ENCODE data around the gene UBE3C.

The UBE3C gene

GRCh38 chr7:157111311-157111710 is 27.4 kb upstream of the UBE3C start:
- Histone ChIP-seq H3K27me3 (replicated peaks; ENCODE audit: insufficient read depth, low read length) (no peaks in the 10 kb centered on the region), H3K36me3 (replicated peaks; ENCODE audit: insufficient read depth, low read length) (no peaks in the 10 kb centered on the region), H3K9me3 (replicated peaks; ENCODE audit: insufficient read depth, low read length) (no peaks in the 10 kb centered on the region), H3K27ac (ENCODE audit: low read length) (no peak overlapping the region), H2AFZ (ENCODE audit: low read length) (no peak overlapping the region), H3K4me1 (ENCODE audit: low read length) (no peaks in the 10 kb centered on the region), H3K4me3 (ENCODE audit: low read length) (no peak overlapping the region), H4K20me1 (ENCODE audit: insufficient read depth, low read length) (no peaks in the 10 kb centered on the region), H3K9ac (ENCODE audit: low read length) (no peak overlapping the region), H3F3A (ENCODE audit: insufficient read depth, low read length) (no peaks in the 10 kb centered on the region), H3K9me2 (replicated peaks; ENCODE audit: insufficient read depth, low read length) (no peaks in the 10 kb centered on the region), H3K4me2 (ENCODE audit: low read depth, low read length) (no peak overlapping the region), H3K79me2 (ENCODE audit: low read length) (no peaks in the 10 kb centered on the region)
- no peak for DNase-seq
- TF ChIP-seq CTCF (IDR thresholded peaks at IDR 0.05; ENCODE audit: low read length) (no peak), EZH2 (optimal IDR thresholded peaks at IDR 0.05; ENCODE audit: low read depth, low read length) (no peak), EZH2phosphoT487 (IDR thresholded peaks at IDR 0.05; ENCODE audit: low read length) (no peak)

- Histone ChIP-seq H3F3A (ENCODE audit: insufficient read depth, low read length) (no peaks in the 10 kb centered on the region), H2AFZ (ENCODE audit: low read length) (no peak overlapping the region), H3K9me3 (replicated peaks; ENCODE audit: insufficient read depth, low read length) (no peaks in the 10 kb centered on the region), H4K20me1 (ENCODE audit: insufficient read depth, low read length) (no peaks in the 10 kb centered on the region), H3K27ac (ENCODE audit: low read length) (no peak overlapping the region), H3K27me3 (replicated peaks; ENCODE audit: insufficient read depth, low read length) (no peaks in the 10 kb centered on the region), H3K36me3 (replicated peaks; ENCODE audit: insufficient read depth, low read length) (no peaks in the 10 kb centered on the region), H3K4me3 (ENCODE audit: low read length) (no peak overlapping the region), H3K4me1 (ENCODE audit: low read length) (no peaks in the 10 kb centered on the region), H3K9me2 (replicated peaks; ENCODE audit: insufficient read depth, low read length) (no peaks in the 10 kb centered on the region), H3K9ac (ENCODE audit: low read length) (no peak overlapping the region), H3K79me2 (ENCODE audit: low read length) (no peaks in the 10 kb centered on the region), H3K4me2 (ENCODE audit: low read depth, low read length) (no peak overlapping the region)
- no peak for DNase-seq
- no peak for TF ChIP-seq CTCF (IDR thresholded peaks at IDR 0.05; ENCODE audit: low read length)
- no peak for TF ChIP-seq EZH2 (optimal IDR thresholded peaks at IDR 0.05; ENCODE audit: low read depth, low read length)
- no peak for TF ChIP-seq EZH2phosphoT487 (IDR thresholded peaks at IDR 0.05; ENCODE audit: low read length)
These were observed 26.0 kb upstream of the UBE3C start for GRCh38 chr7:157112706-157113105.

- Histone ChIP-seq H3K4me1 (ENCODE audit: low read length) (no peaks in the 10 kb centered on the region), H3K4me2 (ENCODE audit: low read depth, low read length) (no peak overlapping the region), H3K4me3 (ENCODE audit: low read length) (no peak overlapping the region), H3K79me2 (ENCODE audit: low read length) (no peaks in the 10 kb centered on the region), H3K36me3 (replicated peaks; ENCODE audit: insufficient read depth, low read length) (no peaks in the 10 kb centered on the region), H2AFZ (ENCODE audit: low read length) (no peak overlapping the region), H3K9me3 (replicated peaks; ENCODE audit: insufficient read depth, low read length) (no peaks in the 10 kb centered on the region), H3K9ac (ENCODE audit: low read length) (no peak overlapping the region), H3K27ac (ENCODE audit: low read length) (no peak overlapping the region), H3K27me3 (replicated peaks; ENCODE audit: insufficient read depth, low read length) (no peaks in the 10 kb centered on the region), H4K20me1 (ENCODE audit: insufficient read depth, low read length) (no peaks in the 10 kb centered on the region), H3K9me2 (replicated peaks; ENCODE audit: insufficient read depth, low read length) (no peaks in the 10 kb centered on the region), H3F3A (ENCODE audit: insufficient read depth, low read length) (no peaks in the 10 kb centered on the region)
- no peak for DNase-seq
- TF ChIP-seq EZH2 (optimal IDR thresholded peaks at IDR 0.05; ENCODE audit: low read depth, low read length) = no peak
- no peak for TF ChIP-seq CTCF (IDR thresholded peaks at IDR 0.05; ENCODE audit: low read length)
- TF ChIP-seq EZH2phosphoT487 (IDR thresholded peaks at IDR 0.05; ENCODE audit: low read length) = no peak
These were observed 25.1 kb upstream of the UBE3C start for GRCh38 chr7:157113607-157114006.

Measured in MM.1S (cell line).